GM23248 (cell line): Measurements from ENCODE around the gene DPPA4. TPM values are rescaled to one million over a fixed set of nuclear protein-coding genes. Genes with fewer than 3 reads are reported as not detected.

Source experiments
- DNase-seq: peaks from one replicate; pipeline ENCODE4 v3.0.0-alpha.2; 2015
- H2AFZ ChIP-seq: fragments of 200-600 bp; sonication (generic); 2 replicates; pipeline ENCODE4 v1.6.1; 2016; ENCODE audit warnings: antibody characterized with exemption
- H3F3A ChIP-seq: fragments of 200-600 bp; sonication (generic); 2 replicates; pipeline ENCODE4 v1.6.1; 2016; ENCODE audit warnings: mild to moderate bottlenecking, antibody characterized with exemption, mixed run types; ENCODE audit not compliant: insufficient read depth
- H3K27ac ChIP-seq: fragments of 200-600 bp; sonication (generic); 2 replicates; pipeline ENCODE4 v1.5.1; 2016; ENCODE audit warnings: mild to moderate bottlenecking
- H3K27me3 ChIP-seq: fragments of 200-600 bp; sonication (generic); replicated peaks from 2 replicates; pipeline ENCODE4 v1.6.1; 2016; ENCODE audit warnings: mild to moderate bottlenecking; ENCODE audit not compliant: insufficient read depth
- H3K36me3 ChIP-seq: fragments of 200-600 bp; sonication (generic); 2 replicates; pipeline ENCODE4 v1.6.1; 2016; ENCODE audit warnings: low read depth, mild to moderate bottlenecking
- H3K4me1 ChIP-seq: fragments of 200-600 bp; sonication (generic); 2 replicates; pipeline ENCODE4 v1.6.1; 2016; ENCODE audit warnings: mild to moderate bottlenecking; ENCODE audit not compliant: insufficient read depth
- H3K4me2 ChIP-seq: fragments of 200-600 bp; sonication (generic); one replicate; pipeline ENCODE4 v1.6.1; 2016; ENCODE audit warnings: mild to moderate bottlenecking; ENCODE audit not compliant: unreplicated experiment
- H3K4me3 ChIP-seq: fragments of 200-600 bp; sonication (generic); 2 replicates; pipeline ENCODE4 v1.5.1; 2016; ENCODE audit warnings: mild to moderate bottlenecking
- H3K79me2 ChIP-seq: fragments of 200-600 bp; sonication (generic); 2 replicates; pipeline ENCODE4 v1.6.1; 2016; ENCODE audit warnings: mild to moderate bottlenecking; ENCODE audit not compliant: insufficient read depth
- H3K9ac ChIP-seq: fragments of 200-600 bp; sonication (generic); 2 replicates; pipeline ENCODE4 v1.6.1; 2016; ENCODE audit warnings: mild to moderate bottlenecking
- H3K9me2 ChIP-seq: fragments of 200-600 bp; sonication (generic); 2 replicates; pipeline ENCODE4 v1.6.1; 2016; ENCODE audit warnings: mixed run types, mild to moderate bottlenecking, moderate library complexity; ENCODE audit not compliant: insufficient read depth
- H3K9me3 ChIP-seq: fragments of 200-600 bp; sonication (generic); one replicate; pipeline ENCODE4 v1.6.1; 2017; ENCODE audit warnings: low read depth
- H4K20me1 ChIP-seq: fragments of 200-600 bp; sonication (generic); 2 replicates; pipeline ENCODE4 v1.6.0; 2016; ENCODE audit not compliant: insufficient read depth
- EZH2 ChIP-seq: fragments of 200-600 bp; sonication (generic); IDR thresholded peaks from 2 replicates; pipeline ENCODE4 v1.6.1; 2018; ENCODE audit warnings: antibody characterized with exemption, mild to moderate bottlenecking; ENCODE audit not compliant: insufficient read depth, poor library complexity, severe bottlenecking
- EZH2phosphoT487 ChIP-seq: fragments of 200-600 bp; sonication (generic); IDR thresholded peaks from 2 replicates; pipeline ENCODE4 v1.6.1; 2018; ENCODE audit warnings: antibody characterized with exemption, moderate library complexity, mild to moderate bottlenecking, low read depth; ENCODE audit not compliant: insufficient read depth
- WGBS, 2 experiments: methylation state at CpG; one replicate each; pipeline ENCODE4 v1.1.6; 2015 to 2017; ENCODE audit warnings: low lambda C conversion rate in 2 of 2, low coverage in 1 of 2; ENCODE audit errors: missing lambda C conversion rate in 2 of 2; 5-methylcytosine and 5-hydroxymethylcytosine counted together
- in situ Hi-C: fragments of 300-500 bp; cut with MboI; formaldehyde crosslinking; loops from 2 replicates; pipeline ENCODE4 v1.15.0; 2020
- polyA plus RNA-seq: library from polyadenylated mRNA; unstranded; fragments of >200 nt; fragmentation: Nextera tagmentation; extraction: Ambion mirVana; gene quantifications from 2 replicates; pipeline ENCODE4 v1.2.1, GENCODE V29; 2016
- total RNA-seq: library from RNA; depleted of rRNA; stranded (reverse); fragments of >200 nt; shearing (Covaris generic); gene quantifications from 2 replicates; pipeline ENCODE4 v1.2.3, GENCODE V29; 2014

DPPA4 gene
- total and polyA plus RNA-seq, 2 experiments from 2014 or later, result 0.15 TPM; not detected in 1

DNA sequence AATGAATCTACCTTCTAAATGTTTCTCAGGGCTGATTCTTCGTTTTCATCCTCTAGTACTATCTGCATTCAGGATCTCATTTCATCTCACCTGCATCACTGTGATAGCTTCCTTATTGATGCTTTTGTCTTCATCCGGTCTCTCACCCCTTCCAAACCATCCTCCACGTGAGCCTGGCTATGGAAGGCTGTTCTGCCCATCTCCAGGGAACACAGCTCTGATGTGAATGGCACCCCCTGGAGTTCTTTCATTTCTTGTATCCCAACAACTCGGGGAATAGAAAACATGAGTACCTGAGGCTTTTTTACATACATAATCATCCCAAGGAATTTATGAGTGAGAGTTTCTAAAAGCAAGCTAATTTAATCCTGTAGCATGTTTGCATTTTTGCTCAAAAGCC lies 8.8 kb upstream of the DPPA4 start:
- H3K27me3 ChIP-seq, result no peaks in the 10 kb centered on the region
- no peaks in the 10 kb centered on the region for H3K9me2 ChIP-seq
- DNase-seq, result no peak
- H3K9ac ChIP-seq, result no peak overlapping the region
- H3F3A ChIP-seq, result no peaks in the 10 kb centered on the region
- no peaks in the 10 kb centered on the region for H4K20me1 ChIP-seq
- H3K4me2 ChIP-seq, result no peak overlapping the region
- H3K9me3 ChIP-seq, result no peaks in the 10 kb centered on the region
- 12 to 18% methylated on average over 4 of the region's 4 CpGs for WGBS, 2 experiments
- in situ Hi-C loops, result no loop called here
- no peak overlapping the region for H2AFZ ChIP-seq
- no peak overlapping the region for H3K27ac ChIP-seq
- no peaks in the 10 kb centered on the region for H3K79me2 ChIP-seq
- no peaks in the 10 kb centered on the region for H3K4me1 ChIP-seq
- H3K4me3 ChIP-seq, result no peak overlapping the region
- TF ChIP-seq EZH2phosphoT487 (no peak), EZH2 (no peak)
- no peaks in the 10 kb centered on the region for H3K36me3 ChIP-seq

DNA sequence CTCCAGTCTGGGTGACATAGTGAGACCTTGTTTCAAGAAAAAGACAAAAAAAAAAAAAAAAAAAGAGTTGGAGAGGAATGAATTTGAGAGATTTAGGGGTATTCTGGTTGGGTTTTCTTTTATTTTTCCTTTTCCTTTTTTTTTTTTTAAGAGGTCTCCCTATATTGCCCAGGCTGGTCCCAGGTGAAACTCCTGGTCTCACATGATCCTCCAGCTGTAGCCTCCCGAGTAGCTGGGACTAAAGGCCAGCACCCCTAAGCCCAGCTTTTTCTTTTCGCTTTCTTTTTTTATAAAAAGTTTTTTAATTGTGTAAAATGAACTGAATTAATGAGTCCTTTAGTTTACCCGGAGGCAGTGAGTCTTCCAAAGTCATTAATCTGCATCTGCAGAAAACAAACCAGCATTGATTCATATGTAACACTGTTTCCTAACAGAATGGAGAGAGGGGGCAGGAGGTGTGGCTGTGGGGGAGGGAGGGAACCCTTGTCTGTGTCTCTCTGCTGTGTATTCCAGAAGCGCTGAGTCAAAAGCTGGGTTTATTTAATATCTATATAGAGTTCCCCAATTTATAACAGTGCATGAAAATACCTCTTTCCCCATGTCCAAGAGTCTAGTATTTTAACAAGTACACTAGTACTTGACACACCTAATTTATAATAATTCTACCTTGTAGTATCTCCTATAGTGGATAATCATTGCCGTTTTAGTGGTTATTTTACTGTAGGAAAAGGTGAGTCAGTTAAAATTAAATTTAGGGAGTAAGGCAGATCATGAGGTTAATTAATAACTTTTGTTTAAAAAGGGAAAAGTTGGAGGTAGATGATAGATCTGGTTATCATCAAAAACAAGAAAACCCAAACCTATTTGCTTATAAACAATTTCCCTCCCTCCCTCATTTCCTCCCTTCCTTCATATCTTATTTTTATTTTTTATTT lies 2.6 kb upstream of the DPPA4 start:
- H4K20me1 ChIP-seq, result no peaks in the 10 kb centered on the region

DNA sequence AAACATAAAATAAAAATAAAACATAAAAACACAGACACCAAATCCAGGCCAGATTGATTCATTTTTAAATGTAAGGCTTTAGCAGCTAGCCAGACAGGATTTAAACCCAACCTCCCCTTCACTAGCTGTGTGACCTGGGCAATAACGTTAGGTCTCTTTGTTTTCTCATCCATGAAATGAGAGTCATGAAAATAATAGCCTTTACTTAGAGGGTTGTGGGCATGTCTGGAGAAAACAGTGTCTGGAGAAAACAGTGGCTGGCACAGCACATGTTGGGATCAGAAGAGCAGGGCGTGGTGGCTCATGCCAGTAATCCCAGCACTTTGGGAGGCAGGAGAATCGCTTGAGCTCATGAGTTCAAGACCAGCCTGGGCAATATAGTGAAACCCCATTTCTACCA lies 1.9 kb upstream of the DPPA4 start:
- H2AFZ ChIP-seq, result no peak overlapping the region
- DNase-seq, result no peak

More for the DNA sequence above, 2.6 kb upstream of the DPPA4 start:
- Histone ChIP-seq H3F3A (no peaks in the 10 kb centered on the region), H3K27me3 (no peaks in the 10 kb centered on the region; the same call in 1 of the 2 replicates), H3K4me2 (no peak overlapping the region), H2AFZ (no peak overlapping the region), H3K4me1 (no peaks in the 10 kb centered on the region), H3K4me3 (no peak overlapping the region), H3K9me2 (no peaks in the 10 kb centered on the region), H3K27ac (no peak overlapping the region), H3K79me2 (no peaks in the 10 kb centered on the region), H3K36me3 (no peaks in the 10 kb centered on the region), H3K9ac (no peak overlapping the region), H3K9me3 (no peaks in the 10 kb centered on the region)
- in situ Hi-C loops, result no loop called here
- DNase-seq, result no peak
- WGBS, 2 experiments, result 20 to 23% methylated on average over 5 of the region's 5 CpGs
- TF ChIP-seq EZH2 (no peak), EZH2phosphoT487 (no peak)

DNA sequence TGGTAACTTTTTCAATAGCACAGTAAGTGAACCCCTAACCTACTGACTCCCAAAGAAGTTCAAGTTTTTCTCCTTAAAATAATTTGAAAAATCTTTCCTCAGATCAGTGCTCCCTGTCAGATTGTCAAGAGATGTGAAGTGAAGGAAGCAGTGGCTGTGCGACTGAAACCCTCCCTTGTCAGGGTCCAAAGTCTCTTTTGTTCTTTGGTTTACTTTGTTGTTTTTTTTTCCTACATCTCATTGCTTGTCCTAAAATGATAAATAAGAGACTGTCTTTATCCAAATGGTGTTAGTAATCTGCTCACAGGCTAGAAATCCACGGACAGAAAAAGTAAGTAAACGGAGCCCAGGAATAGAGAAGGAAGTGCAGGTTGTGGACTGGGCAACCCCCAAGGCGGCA lies 976 bp upstream of the DPPA4 start:
- in situ Hi-C loops, result no loop called here

More for the DNA sequence above, 1.9 kb upstream of the DPPA4 start:
- Histone ChIP-seq H3K9ac (no peak overlapping the region), H3K9me3 (no peaks in the 10 kb centered on the region), H4K20me1 (no peaks in the 10 kb centered on the region), H3K4me3 (no peak overlapping the region), H3K4me1 (no peaks in the 10 kb centered on the region), H3K36me3 (no peaks in the 10 kb centered on the region), H3K9me2 (no peaks in the 10 kb centered on the region), H3F3A (no peaks in the 10 kb centered on the region), H3K79me2 (no peaks in the 10 kb centered on the region), H3K27ac (no peak overlapping the region), H3K27me3 (no peaks in the 10 kb centered on the region; the same call in 1 of the 2 replicates), H3K4me2 (no peak overlapping the region)
- TF ChIP-seq EZH2phosphoT487, result no peak
- TF ChIP-seq EZH2, result no peak
- in situ Hi-C loops, result no loop called here
- 18 to 22% methylated on average over 3 of the region's 3 CpGs for WGBS, 2 experiments

More for the DNA sequence above, 976 bp upstream of the DPPA4 start:
- Histone ChIP-seq H3K27ac (no peak overlapping the region), H3K79me2 (no peaks in the 10 kb centered on the region), H3K9ac (no peak overlapping the region), H3K4me3 (no peak overlapping the region), H2AFZ (no peak overlapping the region), H3K4me2 (no peak overlapping the region), H4K20me1 (no peaks in the 10 kb centered on the region), H3K27me3 (no peaks in the 10 kb centered on the region; the same call in 1 of the 2 replicates), H3K9me2 (no peaks in the 10 kb centered on the region), H3K36me3 (no peaks in the 10 kb centered on the region), H3K9me3 (no peaks in the 10 kb centered on the region), H3F3A (no peaks in the 10 kb centered on the region), H3K4me1 (no peaks in the 10 kb centered on the region)
- 29 to 30% methylated on average over 4 of the region's 4 CpGs for WGBS, 2 experiments
- no peak for DNase-seq
- TF ChIP-seq EZH2 (no peak), EZH2phosphoT487 (no peak)
